GM18519 (cell line): Measurements from ENCODE around the gene ZNF200.
A peak's percentile ranks its signal among the peaks of the same experiment; 100 is the strongest.
"Not testable (repeated sequence)": the region's sequence is repeated elsewhere in the genome, so short reads cannot be mapped to it uniquely, and the experiment has no call there.

ENCODE experiments used
- ATAC-seq: cut with Tn5 transposase; IDR thresholded peaks from one replicate; pipeline ENCODE4 v1.9.1; 2021; ENCODE audit warnings: mild to moderate bottlenecking, moderate library complexity; ENCODE audit not compliant: unreplicated experiment, low FRiP score

ZNF200 gene

GRCh38 chr16:3234857-3235561 is at the start of gene ZNF200:
ZNF200 (minus strand) TSS chr16:3235158; CDS start chr16:3233755, 1,403 bp downstream.
- peak; percentile 78 for ATAC-seq

- no peak for ATAC-seq
These were observed 48.8 kb upstream of the ZNF200 start for GRCh38 chr16:3283543-3284447.

GRCh38 chr16:3282730-3283542 is 48.0 kb upstream of the ZNF200 start, which contains the start of gene ZNF263:
ZNF263 (plus strand) TSS chr16:3283491; CDS start chr16:3283819, 328 bp downstream.
- peak; percentile 57 for ATAC-seq

- peak; percentile 12 for ATAC-seq
These were observed 47.3 kb upstream of the ZNF200 start for GRCh38 chr16:3282103-3282729.

GRCh38 chr16:3281222-3281820 is 46.4 kb upstream of the ZNF200 start:
- no peak for ATAC-seq

- ATAC-seq: no peak
These were observed 41.7 kb upstream of the ZNF200 start for GRCh38 chr16:3276679-3277078.

- no peak for ATAC-seq
These were observed 40.0 kb upstream of the ZNF200 start for GRCh38 chr16:3274947-3275346.

GRCh38 chr16:3274490-3274889 is 39.5 kb upstream of the ZNF200 start:
- ATAC-seq: no peak

- ATAC-seq: not testable (repeated sequence)
These were observed 36.3 kb upstream of the ZNF200 start for GRCh38 chr16:3271281-3271680.

- ATAC-seq: not testable (repeated sequence)
These were observed 35.8 kb upstream of the ZNF200 start for GRCh38 chr16:3270718-3271117.

GRCh38 chr16:3268294-3268693 is 33.3 kb upstream of the ZNF200 start:
- no peak for ATAC-seq

GRCh38 chr16:3266873-3267537 is 32.0 kb upstream of the ZNF200 start:
- ATAC-seq: no peak

- peak; percentile 49 for ATAC-seq
These were observed 29.4 kb upstream of the ZNF200 start for GRCh38 chr16:3264137-3265036.

GRCh38 chr16:3262517-3262916 is 27.6 kb upstream of the ZNF200 start:
- ATAC-seq: no peak

- ATAC-seq: no peak
These were observed 24.9 kb upstream of the ZNF200 start for GRCh38 chr16:3259836-3260235.

GRCh38 chr16:3256866-3257465 is 22.0 kb upstream of the ZNF200 start:
- no peak for ATAC-seq

GRCh38 chr16:3256146-3256865 is 21.3 kb upstream of the ZNF200 start, which contains the start of gene MEFV:
MEFV (minus strand) TSS chr16:3256633; CDS start chr16:3256587, 46 bp downstream.
- ATAC-seq: no peak
